WTC11 (cell line): ENCODE measurements around the gene LGMN. TPM values are rescaled to one million over a fixed set of nuclear protein-coding genes. Genes with fewer than 3 reads are reported as not detected.

ENCODE experiments used
- ATF1 ChIP-seq: sonication (generic); formaldehyde crosslinking; IDR thresholded peaks from 2 replicates; pipeline ENCODE4 v1.8.1; 2023; ENCODE audit warnings: mild to moderate bottlenecking, moderate library complexity, missing genetic modification reagents
- CBFB ChIP-seq: sonication (generic); formaldehyde crosslinking; IDR thresholded peaks from 2 replicates; pipeline ENCODE4 v1.8.1; 2022; ENCODE audit warnings: mild to moderate bottlenecking, low read depth, missing genetic modification reagents
- CREB1 ChIP-seq: sonication (generic); formaldehyde crosslinking; IDR thresholded peaks from 2 replicates; pipeline ENCODE4 v1.8.0; 2023; ENCODE audit warnings: mild to moderate bottlenecking, missing genetic modification reagents
- ELF4 ChIP-seq: sonication (generic); formaldehyde crosslinking; IDR thresholded peaks from 2 replicates; pipeline ENCODE4 v1.8.1; 2022; ENCODE audit warnings: low read depth, mild to moderate bottlenecking, moderate library complexity, missing genetic modification reagents
- ETV6 ChIP-seq: sonication (generic); formaldehyde crosslinking; IDR thresholded peaks from 2 replicates; pipeline ENCODE4 v1.8.1; 2022; ENCODE audit warnings: mild to moderate bottlenecking, missing genetic modification reagents
- GABPB1 ChIP-seq: sonication (generic); formaldehyde crosslinking; IDR thresholded peaks from 2 replicates; pipeline ENCODE4 v1.8.1; 2023; ENCODE audit warnings: mild to moderate bottlenecking, missing genetic modification reagents
- KAT7 ChIP-seq: sonication (generic); formaldehyde crosslinking; IDR thresholded peaks from 2 replicates; pipeline ENCODE4 v1.8.1; 2023; ENCODE audit warnings: missing genetic modification reagents, mild to moderate bottlenecking, borderline replicate concordance
- NFE2L1 ChIP-seq: sonication (generic); formaldehyde crosslinking; IDR thresholded peaks from 2 replicates; pipeline ENCODE4 v1.8.1; 2023; ENCODE audit warnings: missing genetic modification reagents
- NR3C1 ChIP-seq: sonication (generic); formaldehyde crosslinking; conservative IDR thresholded peaks from 2 replicates; pipeline ENCODE4 v1.8.1; 2023; ENCODE audit warnings: low read depth, mild to moderate bottlenecking, missing genetic modification reagents
- RELA ChIP-seq: sonication (generic); formaldehyde crosslinking; IDR thresholded peaks from 2 replicates; pipeline ENCODE4 v1.8.1; 2022; ENCODE audit warnings: missing genetic modification reagents, mild to moderate bottlenecking, borderline replicate concordance
- SP1 ChIP-seq: sonication (generic); formaldehyde crosslinking; conservative IDR thresholded peaks from 2 replicates; pipeline ENCODE4 v1.8.1; 2022; ENCODE audit warnings: missing genetic modification reagents
- TEAD1 ChIP-seq: sonication (generic); formaldehyde crosslinking; IDR thresholded peaks from 2 replicates; pipeline ENCODE4 v1.8.0; 2022; ENCODE audit warnings: mild to moderate bottlenecking, missing genetic modification reagents
- TP53 ChIP-seq: sonication (generic); formaldehyde crosslinking; IDR thresholded peaks from 2 replicates; pipeline ENCODE4 v1.8.1; 2023; ENCODE audit warnings: mild to moderate bottlenecking, missing genetic modification reagents
- ZBTB21 ChIP-seq: sonication (generic); formaldehyde crosslinking; IDR thresholded peaks from 2 replicates; pipeline ENCODE4 v1.8.1; 2023; ENCODE audit warnings: mild to moderate bottlenecking, missing genetic modification reagents, borderline replicate concordance
- ZNF219 ChIP-seq: sonication (generic); formaldehyde crosslinking; IDR thresholded peaks from 2 replicates; pipeline ENCODE4 v1.8.0; 2023; ENCODE audit warnings: missing genetic modification reagents, mild to moderate bottlenecking, borderline replicate concordance
- total RNA-seq: library from RNA; stranded (reverse); gene quantifications from 3 replicates; pipeline ENCODE4 v1.2.3, GENCODE V29; 2021
- TF ChIP-seq, protein P1 (sequence below): sonication (generic); formaldehyde crosslinking; IDR thresholded peaks from 2 replicates; pipeline ENCODE4 v1.8.1; 2023; ENCODE audit warnings: mild to moderate bottlenecking, missing genetic modification reagents, borderline replicate concordance
- TF ChIP-seq, protein P2 (sequence below): sonication (generic); formaldehyde crosslinking; IDR thresholded peaks from 2 replicates; pipeline ENCODE4 v1.8.0; 2022; ENCODE audit warnings: mild to moderate bottlenecking, missing genetic modification reagents
- TF ChIP-seq, protein P3 (sequence below): sonication (generic); formaldehyde crosslinking; IDR thresholded peaks from 2 replicates; pipeline ENCODE4 v1.8.0; 2023; ENCODE audit warnings: mild to moderate bottlenecking, missing genetic modification reagents
- TF ChIP-seq, protein P4 (sequence below): fragments of 250-450 bp; sonication (Bioruptor Pico); IDR thresholded peaks from 2 replicates; pipeline ENCODE4 v1.9.0; 2021; ENCODE audit warnings: mild to moderate bottlenecking
- TF ChIP-seq, protein P5 (sequence below): sonication (generic); formaldehyde crosslinking; IDR thresholded peaks from 2 replicates; pipeline ENCODE4 v1.8.0; 2022; ENCODE audit warnings: mild to moderate bottlenecking, missing genetic modification reagents
- TF ChIP-seq, protein P6 (sequence below): sonication (generic); formaldehyde crosslinking; IDR thresholded peaks from 2 replicates; pipeline ENCODE4 v1.8.0; 2022; ENCODE audit warnings: mild to moderate bottlenecking, missing genetic modification reagents
- TF ChIP-seq, protein P7 (sequence below): sonication (generic); formaldehyde crosslinking; IDR thresholded peaks from 2 replicates; pipeline ENCODE4 v1.8.1; 2022; ENCODE audit warnings: missing genetic modification reagents, borderline replicate concordance

LGMN gene
- total RNA-seq, 1 experiment from 2014 or later, result 55.7 TPM

DNA sequence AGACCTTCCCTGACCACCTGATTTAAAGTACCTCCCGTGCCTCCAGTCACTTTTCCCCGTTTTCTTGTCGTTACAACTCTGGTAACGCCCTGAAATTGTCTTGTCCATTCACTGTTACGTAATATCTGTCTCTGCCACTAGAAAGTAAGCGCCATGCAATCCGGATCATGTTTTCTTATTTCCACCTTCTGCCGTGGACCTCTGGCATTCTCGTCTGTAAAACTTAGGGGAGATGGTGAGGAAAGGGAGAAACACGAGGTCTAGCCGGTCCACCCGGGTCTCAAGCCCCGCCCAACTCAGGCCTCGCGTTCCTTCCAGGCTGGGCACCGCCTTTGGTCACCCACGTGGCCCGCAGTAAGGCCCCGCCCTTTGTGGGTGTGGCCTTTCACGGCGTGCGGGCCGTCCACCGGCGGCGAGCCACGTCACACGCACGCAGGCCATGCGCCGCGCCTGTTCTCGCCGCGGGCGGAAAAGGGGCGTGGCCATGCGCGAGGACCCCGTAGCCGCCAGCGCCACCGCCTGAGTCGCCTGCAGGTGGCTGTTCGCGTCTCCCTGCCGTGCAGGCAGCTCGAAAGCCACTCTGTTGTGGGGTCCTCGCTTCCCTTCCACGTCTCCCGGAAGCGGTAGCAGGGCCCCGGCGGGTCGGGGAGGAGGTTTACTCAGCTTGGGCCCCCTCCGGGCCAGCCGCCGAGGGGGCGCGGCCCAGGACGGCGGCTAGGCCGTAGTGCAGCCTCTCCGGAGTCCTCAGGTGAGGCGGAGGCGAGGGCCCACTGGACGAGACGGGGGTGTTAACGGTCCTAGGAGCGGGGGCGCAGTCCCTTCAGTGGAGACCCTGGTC lies 45.5 kb upstream of the LGMN start, which contains the start of gene GOLGA5 (continued):
- TF ChIP-seq, protein P1, sequence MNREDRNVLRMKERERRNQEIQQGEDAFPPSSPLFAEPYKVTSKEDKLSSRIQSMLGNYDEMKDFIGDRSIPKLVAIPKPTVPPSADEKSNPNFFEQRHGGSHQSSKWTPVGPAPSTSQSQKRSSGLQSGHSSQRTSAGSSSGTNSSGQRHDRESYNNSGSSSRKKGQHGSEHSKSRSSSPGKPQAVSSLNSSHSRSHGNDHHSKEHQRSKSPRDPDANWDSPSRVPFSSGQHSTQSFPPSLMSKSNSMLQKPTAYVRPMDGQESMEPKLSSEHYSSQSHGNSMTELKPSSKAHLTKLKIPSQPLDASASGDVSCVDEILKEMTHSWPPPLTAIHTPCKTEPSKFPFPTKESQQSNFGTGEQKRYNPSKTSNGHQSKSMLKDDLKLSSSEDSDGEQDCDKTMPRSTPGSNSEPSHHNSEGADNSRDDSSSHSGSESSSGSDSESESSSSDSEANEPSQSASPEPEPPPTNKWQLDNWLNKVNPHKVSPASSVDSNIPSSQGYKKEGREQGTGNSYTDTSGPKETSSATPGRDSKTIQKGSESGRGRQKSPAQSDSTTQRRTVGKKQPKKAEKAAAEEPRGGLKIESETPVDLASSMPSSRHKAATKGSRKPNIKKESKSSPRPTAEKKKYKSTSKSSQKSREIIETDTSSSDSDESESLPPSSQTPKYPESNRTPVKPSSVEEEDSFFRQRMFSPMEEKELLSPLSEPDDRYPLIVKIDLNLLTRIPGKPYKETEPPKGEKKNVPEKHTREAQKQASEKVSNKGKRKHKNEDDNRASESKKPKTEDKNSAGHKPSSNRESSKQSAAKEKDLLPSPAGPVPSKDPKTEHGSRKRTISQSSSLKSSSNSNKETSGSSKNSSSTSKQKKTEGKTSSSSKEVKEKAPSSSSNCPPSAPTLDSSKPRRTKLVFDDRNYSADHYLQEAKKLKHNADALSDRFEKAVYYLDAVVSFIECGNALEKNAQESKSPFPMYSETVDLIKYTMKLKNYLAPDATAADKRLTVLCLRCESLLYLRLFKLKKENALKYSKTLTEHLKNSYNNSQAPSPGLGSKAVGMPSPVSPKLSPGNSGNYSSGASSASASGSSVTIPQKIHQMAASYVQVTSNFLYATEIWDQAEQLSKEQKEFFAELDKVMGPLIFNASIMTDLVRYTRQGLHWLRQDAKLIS (CRISPR knock-in tag), result 0 out of 2 replicates have a peak, but pooled peaks have one; percentile 69
- TF ChIP-seq NR3C1 (peak; percentile 82; the same call in 1 of the 2 replicates), NFE2L1 (CRISPR knock-in tag) (peak; percentile 78; the same call in 1 of the 2 replicates), RELA (CRISPR knock-in tag) (no peak), KAT7 (CRISPR knock-in tag) (0 out of 2 replicates have a peak, but pooled peaks have one; percentile 55), ELF4 (no peak), TEAD1 (CRISPR knock-in tag) (peak; percentile 84), TP53 (CRISPR knock-in tag) (peak; percentile 61), ZBTB21 (peak; percentile 93; the same call in 1 of the 2 replicates), SP1 (CRISPR knock-in tag) (peak; percentile 100), CBFB (CRISPR knock-in tag) (peak; percentile 72; the same call in 1 of the 2 replicates), ETV6 (CRISPR knock-in tag) (peak; percentile 94), ATF1 (CRISPR knock-in tag) (0 out of 2 replicates have a peak, but pooled peaks have one; percentile 44), CREB1 (CRISPR knock-in tag) (no peak), GABPB1 (CRISPR knock-in tag) (peak; percentile 59), ZNF219 (CRISPR knock-in tag) (no peak)
- TF ChIP-seq, protein P2, sequence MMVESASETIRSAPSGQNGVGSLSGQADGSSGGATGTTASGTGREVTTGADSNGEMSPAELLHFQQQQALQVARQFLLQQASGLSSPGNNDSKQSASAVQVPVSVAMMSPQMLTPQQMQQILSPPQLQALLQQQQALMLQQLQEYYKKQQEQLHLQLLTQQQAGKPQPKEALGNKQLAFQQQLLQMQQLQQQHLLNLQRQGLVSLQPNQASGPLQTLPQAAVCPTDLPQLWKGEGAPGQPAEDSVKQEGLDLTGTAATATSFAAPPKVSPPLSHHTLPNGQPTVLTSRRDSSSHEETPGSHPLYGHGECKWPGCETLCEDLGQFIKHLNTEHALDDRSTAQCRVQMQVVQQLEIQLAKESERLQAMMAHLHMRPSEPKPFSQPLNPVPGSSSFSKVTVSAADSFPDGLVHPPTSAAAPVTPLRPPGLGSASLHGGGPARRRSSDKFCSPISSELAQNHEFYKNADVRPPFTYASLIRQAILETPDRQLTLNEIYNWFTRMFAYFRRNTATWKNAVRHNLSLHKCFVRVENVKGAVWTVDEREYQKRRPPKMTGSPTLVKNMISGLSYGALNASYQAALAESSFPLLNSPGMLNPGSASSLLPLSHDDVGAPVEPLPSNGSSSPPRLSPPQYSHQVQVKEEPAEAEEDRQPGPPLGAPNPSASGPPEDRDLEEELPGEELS, result peak; percentile 73; the same call in 1 of the 2 replicates
- TF ChIP-seq, protein P3, sequence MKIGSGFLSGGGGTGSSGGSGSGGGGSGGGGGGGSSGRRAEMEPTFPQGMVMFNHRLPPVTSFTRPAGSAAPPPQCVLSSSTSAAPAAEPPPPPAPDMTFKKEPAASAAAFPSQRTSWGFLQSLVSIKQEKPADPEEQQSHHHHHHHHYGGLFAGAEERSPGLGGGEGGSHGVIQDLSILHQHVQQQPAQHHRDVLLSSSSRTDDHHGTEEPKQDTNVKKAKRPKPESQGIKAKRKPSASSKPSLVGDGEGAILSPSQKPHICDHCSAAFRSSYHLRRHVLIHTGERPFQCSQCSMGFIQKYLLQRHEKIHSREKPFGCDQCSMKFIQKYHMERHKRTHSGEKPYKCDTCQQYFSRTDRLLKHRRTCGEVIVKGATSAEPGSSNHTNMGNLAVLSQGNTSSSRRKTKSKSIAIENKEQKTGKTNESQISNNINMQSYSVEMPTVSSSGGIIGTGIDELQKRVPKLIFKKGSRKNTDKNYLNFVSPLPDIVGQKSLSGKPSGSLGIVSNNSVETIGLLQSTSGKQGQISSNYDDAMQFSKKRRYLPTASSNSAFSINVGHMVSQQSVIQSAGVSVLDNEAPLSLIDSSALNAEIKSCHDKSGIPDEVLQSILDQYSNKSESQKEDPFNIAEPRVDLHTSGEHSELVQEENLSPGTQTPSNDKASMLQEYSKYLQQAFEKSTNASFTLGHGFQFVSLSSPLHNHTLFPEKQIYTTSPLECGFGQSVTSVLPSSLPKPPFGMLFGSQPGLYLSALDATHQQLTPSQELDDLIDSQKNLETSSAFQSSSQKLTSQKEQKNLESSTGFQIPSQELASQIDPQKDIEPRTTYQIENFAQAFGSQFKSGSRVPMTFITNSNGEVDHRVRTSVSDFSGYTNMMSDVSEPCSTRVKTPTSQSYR (CRISPR knock-in tag), result peak; percentile 72
- TF ChIP-seq, protein P4, sequence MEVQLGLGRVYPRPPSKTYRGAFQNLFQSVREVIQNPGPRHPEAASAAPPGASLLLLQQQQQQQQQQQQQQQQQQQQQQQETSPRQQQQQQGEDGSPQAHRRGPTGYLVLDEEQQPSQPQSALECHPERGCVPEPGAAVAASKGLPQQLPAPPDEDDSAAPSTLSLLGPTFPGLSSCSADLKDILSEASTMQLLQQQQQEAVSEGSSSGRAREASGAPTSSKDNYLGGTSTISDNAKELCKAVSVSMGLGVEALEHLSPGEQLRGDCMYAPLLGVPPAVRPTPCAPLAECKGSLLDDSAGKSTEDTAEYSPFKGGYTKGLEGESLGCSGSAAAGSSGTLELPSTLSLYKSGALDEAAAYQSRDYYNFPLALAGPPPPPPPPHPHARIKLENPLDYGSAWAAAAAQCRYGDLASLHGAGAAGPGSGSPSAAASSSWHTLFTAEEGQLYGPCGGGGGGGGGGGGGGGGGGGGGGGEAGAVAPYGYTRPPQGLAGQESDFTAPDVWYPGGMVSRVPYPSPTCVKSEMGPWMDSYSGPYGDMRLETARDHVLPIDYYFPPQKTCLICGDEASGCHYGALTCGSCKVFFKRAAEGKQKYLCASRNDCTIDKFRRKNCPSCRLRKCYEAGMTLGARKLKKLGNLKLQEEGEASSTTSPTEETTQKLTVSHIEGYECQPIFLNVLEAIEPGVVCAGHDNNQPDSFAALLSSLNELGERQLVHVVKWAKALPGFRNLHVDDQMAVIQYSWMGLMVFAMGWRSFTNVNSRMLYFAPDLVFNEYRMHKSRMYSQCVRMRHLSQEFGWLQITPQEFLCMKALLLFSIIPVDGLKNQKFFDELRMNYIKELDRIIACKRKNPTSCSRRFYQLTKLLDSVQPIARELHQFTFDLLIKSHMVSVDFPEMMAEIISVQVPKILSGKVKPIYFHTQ (CRISPR knock-in tag), result no peak
- TF ChIP-seq, protein P5, sequence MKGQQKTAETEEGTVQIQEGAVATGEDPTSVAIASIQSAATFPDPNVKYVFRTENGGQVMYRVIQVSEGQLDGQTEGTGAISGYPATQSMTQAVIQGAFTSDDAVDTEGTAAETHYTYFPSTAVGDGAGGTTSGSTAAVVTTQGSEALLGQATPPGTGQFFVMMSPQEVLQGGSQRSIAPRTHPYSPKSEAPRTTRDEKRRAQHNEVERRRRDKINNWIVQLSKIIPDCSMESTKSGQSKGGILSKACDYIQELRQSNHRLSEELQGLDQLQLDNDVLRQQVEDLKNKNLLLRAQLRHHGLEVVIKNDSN, result peak; percentile 95
- TF ChIP-seq, protein P6, sequence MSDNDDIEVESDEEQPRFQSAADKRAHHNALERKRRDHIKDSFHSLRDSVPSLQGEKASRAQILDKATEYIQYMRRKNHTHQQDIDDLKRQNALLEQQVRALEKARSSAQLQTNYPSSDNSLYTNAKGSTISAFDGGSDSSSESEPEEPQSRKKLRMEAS (CRISPR knock-in tag), result peak; percentile 100
- TF ChIP-seq, protein P7, sequence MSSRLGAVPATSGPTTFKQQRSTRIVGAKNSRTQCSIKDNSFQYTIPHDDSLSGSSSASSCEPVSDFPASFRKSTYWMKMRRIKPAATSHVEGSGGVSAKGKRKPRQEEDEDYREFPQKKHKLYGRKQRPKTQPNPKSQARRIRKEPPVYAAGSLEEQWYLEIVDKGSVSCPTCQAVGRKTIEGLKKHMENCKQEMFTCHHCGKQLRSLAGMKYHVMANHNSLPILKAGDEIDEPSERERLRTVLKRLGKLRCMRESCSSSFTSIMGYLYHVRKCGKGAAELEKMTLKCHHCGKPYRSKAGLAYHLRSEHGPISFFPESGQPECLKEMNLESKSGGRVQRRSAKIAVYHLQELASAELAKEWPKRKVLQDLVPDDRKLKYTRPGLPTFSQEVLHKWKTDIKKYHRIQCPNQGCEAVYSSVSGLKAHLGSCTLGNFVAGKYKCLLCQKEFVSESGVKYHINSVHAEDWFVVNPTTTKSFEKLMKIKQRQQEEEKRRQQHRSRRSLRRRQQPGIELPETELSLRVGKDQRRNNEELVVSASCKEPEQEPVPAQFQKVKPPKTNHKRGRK (CRISPR knock-in tag), result no peak
- TF ChIP-seq, all 79 proteins: peak for 26
